ENCODE results near the gene PAM.

PAM gene

GRCh38 chr5:103034662-103035392 lies 279.7 kb downstream of the PAM start:
- TF ChIP-seq, protein P1, sequence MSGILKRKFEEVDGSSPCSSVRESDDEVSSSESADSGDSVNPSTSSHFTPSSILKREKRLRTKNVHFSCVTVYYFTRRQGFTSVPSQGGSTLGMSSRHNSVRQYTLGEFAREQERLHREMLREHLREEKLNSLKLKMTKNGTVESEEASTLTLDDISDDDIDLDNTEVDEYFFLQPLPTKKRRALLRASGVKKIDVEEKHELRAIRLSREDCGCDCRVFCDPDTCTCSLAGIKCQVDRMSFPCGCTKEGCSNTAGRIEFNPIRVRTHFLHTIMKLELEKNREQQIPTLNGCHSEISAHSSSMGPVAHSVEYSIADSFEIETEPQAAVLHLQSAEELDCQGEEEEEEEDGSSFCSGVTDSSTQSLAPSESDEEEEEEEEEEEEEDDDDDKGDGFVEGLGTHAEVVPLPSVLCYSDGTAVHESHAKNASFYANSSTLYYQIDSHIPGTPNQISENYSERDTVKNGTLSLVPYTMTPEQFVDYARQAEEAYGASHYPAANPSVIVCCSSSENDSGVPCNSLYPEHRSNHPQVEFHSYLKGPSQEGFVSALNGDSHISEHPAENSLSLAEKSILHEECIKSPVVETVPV (CRISPR knock-in tag; IDR thresholded peaks at IDR 0.05): no peak
- TF ChIP-seq ZFP30 (CRISPR knock-in tag; IDR thresholded peaks at IDR 0.05) (no peak), TSHZ2 (CRISPR knock-in tag; IDR thresholded peaks at IDR 0.05) (no peak), GLIS3 (CRISPR knock-in tag; IDR thresholded peaks at IDR 0.05) (no peak), TCF4 (CRISPR knock-in tag; IDR thresholded peaks at IDR 0.05; ENCODE audit: borderline replicate concordance) (no peak)
- peak; percentile 32 for ATAC-seq

DNA sequence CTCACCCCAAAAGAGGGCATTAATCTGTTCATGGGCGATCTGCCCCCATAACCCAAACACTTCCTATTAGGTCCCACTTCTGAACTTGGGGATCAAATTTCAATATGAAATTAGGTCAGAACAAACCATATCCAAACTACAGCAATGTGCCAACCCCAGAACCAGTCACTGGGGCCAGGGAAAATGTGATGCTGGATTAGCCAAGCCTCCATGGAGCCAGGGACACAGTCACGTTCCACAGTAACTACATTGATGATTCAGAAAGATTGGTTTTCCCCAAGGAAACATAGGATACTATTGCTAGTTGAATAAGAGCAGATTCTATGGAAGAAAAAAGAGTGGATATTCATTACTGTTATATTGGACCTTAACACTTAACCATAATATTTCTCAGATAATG lies 280.6 kb downstream of the PAM start:
- TF ChIP-seq, protein P1 (CRISPR knock-in tag; IDR thresholded peaks at IDR 0.05): no peak
- TF ChIP-seq ZNF70 (CRISPR knock-in tag; IDR thresholded peaks at IDR 0.05) (no peak), ESRRG (CRISPR knock-in tag; IDR thresholded peaks at IDR 0.05) (no peak), BACH2 (CRISPR knock-in tag; IDR thresholded peaks at IDR 0.05; ENCODE audit: borderline replicate concordance) (no peak), CSDC2 (CRISPR knock-in tag; IDR thresholded peaks at IDR 0.05) (no peak), ISL1 (CRISPR knock-in tag; IDR thresholded peaks at IDR 0.05) (no peak)
- TF ChIP-seq, protein P2, sequence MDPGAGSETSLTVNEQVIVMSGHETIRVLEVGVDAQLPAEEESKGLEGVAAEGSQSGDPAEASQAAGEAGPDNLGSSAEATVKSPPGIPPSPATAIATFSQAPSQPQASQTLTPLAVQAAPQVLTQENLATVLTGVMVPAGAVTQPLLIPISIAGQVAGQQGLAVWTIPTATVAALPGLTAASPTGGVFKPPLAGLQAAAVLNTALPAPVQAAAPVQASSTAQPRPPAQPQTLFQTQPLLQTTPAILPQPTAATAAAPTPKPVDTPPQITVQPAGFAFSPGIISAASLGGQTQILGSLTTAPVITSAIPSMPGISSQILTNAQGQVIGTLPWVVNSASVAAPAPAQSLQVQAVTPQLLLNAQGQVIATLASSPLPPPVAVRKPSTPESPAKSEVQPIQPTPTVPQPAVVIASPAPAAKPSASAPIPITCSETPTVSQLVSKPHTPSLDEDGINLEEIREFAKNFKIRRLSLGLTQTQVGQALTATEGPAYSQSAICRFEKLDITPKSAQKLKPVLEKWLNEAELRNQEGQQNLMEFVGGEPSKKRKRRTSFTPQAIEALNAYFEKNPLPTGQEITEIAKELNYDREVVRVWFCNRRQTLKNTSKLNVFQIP (CRISPR knock-in tag; IDR thresholded peaks at IDR 0.05; ENCODE audit: borderline replicate concordance, low read depth): no peak
- ATAC-seq: no peak

DNA sequence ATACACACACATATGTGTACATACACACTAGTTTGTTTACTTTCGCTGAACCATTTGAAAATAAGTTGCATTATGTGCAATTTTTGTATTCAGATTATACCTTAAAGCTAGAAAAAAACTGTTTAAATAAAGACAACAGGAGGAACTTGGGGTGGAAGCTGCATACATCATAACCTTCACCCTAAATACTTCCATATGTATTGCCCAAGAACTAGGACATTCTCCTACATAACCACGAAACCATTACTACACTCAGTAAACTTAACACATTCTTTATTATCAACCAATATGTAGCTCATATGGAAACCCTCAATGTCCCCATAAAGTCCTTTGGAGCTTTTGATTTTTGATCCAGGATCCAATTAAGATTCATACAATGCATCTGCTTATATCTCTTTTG lies 281.5 kb downstream of the PAM start:
- ATAC-seq: no peak
- TF ChIP-seq RARB (CRISPR knock-in tag; IDR thresholded peaks at IDR 0.05) (no peak), ZFP3 (CRISPR knock-in tag; IDR thresholded peaks at IDR 0.05) (no peak), ZNF565 (CRISPR knock-in tag; conservative IDR thresholded peaks at IDR 0.05; ENCODE audit: low read depth) (no peak), CREB5 (CRISPR knock-in tag; IDR thresholded peaks at IDR 0.05; ENCODE audit: low read depth) (no peak), PPARA (CRISPR knock-in tag; IDR thresholded peaks at IDR 0.05; ENCODE audit: borderline replicate concordance) (no peak), ISL1 (CRISPR knock-in tag; IDR thresholded peaks at IDR 0.05) (no peak), SNAI2 (CRISPR knock-in tag; IDR thresholded peaks at IDR 0.05) (no peak), ZC3H10 (CRISPR knock-in tag; IDR thresholded peaks at IDR 0.05) (no peak), BACH2 (CRISPR knock-in tag; IDR thresholded peaks at IDR 0.05; ENCODE audit: borderline replicate concordance) (no peak)
- TF ChIP-seq, protein P3, sequence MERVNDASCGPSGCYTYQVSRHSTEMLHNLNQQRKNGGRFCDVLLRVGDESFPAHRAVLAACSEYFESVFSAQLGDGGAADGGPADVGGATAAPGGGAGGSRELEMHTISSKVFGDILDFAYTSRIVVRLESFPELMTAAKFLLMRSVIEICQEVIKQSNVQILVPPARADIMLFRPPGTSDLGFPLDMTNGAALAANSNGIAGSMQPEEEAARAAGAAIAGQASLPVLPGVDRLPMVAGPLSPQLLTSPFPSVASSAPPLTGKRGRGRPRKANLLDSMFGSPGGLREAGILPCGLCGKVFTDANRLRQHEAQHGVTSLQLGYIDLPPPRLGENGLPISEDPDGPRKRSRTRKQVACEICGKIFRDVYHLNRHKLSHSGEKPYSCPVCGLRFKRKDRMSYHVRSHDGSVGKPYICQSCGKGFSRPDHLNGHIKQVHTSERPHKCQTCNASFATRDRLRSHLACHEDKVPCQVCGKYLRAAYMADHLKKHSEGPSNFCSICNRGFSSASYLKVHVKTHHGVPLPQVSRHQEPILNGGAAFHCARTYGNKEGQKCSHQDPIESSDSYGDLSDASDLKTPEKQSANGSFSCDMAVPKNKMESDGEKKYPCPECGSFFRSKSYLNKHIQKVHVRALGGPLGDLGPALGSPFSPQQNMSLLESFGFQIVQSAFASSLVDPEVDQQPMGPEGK (CRISPR knock-in tag; IDR thresholded peaks at IDR 0.05; ENCODE audit: borderline replicate concordance): no peak

Measured in SK-N-SH treated with all-trans-retinoic acid at 6 μM for 48 hours (cell line).